ENCODE results near the gene SPATA31A6. TPM values are rescaled to one million over a fixed set of nuclear protein-coding genes. Genes with fewer than 3 reads are reported as not detected.
"Not testable (repeated sequence)": the region's sequence is repeated elsewhere in the genome, so short reads cannot be mapped to it uniquely, and the experiment has no call there.

Gene SPATA31A6
- total RNA-seq (2014; rRNA removed; shearing (Covaris generic)) = not detected in 2 replicates

DNA sequence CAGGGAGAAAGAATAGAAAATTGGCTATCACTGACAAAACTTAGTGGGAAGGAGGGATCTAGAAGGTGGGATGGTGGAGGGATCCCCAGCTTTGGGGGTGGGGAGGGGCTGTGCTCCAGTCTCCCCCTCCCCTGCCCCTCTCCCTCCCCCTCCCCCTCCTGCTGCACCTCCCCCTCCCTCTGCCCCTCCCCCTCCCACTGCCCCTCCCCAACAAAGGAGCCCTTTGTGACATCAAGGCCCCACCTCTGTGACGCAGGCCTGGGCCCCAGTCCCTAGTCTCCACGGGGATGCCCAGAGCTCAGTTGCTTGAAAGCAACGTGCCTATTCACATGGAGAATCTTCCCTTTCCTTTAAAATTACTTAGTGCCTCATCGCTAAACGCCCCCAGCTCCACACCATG lies at the start of gene SPATA31A6:
SPATA31A6 (plus strand) TSS at position 301 of the 400 bp plus-strand sequence; CDS start at position 330, 29 bp downstream.
- not testable (repeated sequence) for DNase-seq (ENCODE audit: low read depth)

DNA sequence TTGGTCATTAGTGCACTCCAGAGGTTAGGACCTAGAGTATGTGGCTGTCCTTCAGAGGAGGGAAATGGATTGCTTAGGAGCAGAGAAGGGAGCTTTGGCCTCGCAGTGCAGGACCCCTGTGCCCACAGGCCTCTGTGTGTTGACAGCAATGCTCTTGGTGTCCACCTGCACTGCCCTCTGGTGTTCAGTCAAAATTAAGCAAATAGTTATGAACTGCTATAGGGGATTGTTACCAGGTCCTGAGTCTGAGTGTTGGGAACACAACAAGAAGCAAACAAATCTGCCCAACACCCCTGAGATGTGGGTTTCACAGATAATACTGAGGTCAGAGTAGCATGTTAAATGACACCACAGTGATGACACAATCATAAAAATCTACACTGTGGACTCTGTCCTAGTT lies 23.2 kb upstream of the SPATA31A6 start:
- not testable (repeated sequence) for DNase-seq (ENCODE audit: low read depth)

DNA sequence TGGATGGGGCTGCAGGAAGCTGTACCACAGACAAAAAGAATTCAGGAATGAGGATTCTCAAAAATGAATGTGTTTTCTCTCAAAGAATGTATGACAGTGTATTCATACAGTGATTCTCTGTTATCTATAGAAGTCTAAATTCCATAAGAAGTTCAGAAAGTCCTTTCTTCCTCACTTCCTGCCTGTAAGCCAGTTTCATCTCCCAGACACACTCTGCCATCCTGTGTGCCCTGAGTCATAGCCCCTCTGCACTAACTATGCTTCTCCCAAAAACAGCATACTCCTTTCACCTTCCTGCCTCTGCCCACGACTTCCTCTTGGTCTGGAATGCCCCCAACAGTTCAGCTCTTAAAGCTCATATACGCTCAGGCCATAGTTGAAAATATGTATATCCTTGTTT lies 36.4 kb downstream of the SPATA31A6 start:
- DNase-seq (ENCODE audit: low read depth) = peak; percentile 58

DNA sequence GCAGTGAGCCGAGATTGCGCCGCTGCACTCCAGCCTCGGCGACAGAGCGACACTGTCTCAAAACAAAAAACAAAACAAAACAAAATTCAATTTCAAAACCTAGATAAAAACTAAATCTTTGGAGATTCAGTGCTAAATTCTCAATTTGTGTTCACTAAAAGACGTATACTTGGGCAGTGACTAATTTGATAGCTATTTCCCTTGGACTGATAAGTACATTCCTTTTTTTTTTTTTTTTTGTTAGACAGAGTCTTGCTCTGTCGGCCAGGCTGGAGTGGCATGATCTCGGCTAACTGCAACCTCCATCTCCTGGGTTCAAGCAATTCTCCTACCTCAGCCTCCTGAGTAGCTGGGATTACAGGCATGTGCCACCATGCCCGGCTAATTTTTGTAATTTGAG lies 39.8 kb downstream of the SPATA31A6 start:
- DNase-seq (ENCODE audit: low read depth) = peak; percentile 57

DNA sequence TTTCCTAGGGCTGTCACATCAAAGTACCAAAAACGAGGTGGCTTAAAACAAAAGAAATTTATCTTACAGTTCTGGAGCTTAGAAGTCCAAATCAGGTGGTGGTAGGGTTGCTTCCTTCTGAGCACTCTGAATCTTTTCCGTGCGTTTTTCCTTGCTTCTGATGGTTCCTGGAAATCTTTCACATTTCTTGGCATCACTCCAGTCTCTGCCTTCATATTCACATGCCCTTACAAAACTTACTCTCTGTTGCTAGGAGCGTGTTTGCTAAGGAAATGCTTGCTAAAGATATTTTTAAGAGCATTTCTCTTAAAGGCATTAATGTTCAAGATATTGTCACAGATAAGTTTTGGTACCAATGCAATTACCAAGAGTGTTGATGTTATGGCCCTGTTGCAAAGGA lies 49.6 kb downstream of the SPATA31A6 start:
- not testable (repeated sequence) for DNase-seq (ENCODE audit: low read depth)

DNA sequence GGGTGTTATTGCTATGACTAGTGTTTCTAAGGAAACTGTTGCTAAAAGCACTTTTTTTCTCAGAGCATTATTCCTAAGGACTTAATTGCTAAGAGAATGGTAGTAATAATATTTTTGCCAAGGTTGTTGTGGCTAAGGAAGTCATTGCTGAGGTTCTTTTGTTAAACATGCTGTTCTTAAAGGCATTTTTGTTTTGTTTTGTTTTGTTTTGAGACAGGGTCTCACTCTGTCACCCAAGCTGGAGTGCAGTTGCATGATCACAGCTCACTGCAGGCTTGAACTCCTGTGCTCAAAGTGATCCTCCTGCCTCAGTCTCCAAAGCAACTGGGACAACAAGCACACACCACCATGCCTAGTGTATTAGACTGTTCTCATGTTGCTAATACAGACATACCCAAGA lies 51.2 kb downstream of the SPATA31A6 start:
- DNase-seq (ENCODE audit: low read depth) = not testable (repeated sequence)

DNA sequence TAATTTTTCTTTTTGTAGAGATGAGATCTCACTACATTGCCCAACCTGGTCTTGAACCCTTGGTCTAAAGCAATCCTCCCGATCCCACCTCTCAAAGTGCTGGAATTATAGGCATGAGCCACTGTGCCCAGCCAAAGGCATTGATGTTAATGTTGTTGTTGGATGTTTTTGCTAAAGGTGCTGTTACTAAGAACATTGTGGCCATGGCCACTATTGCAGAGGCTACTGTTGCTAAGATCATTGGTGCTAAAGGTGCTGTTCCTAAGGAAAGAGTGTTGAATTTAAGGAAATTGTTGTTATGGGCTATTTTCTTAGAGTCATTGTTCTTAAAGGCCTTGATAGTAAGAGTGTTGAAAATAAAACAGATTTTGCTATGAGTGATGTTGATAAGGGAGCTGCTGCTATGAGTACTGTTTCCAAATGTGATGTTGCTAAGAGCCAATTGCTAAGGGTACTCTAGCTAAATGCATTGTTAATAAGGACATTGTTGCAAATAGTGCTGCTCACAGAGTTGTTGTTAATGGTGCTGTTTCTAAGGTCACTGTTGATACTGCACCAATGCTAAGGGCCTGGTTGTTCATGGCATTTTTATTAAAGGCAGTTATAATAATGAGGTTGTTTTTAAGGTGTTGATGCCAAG lies 52.0 kb downstream of the SPATA31A6 start:
- DNase-seq (ENCODE audit: low read depth) = not testable (repeated sequence)

DNA sequence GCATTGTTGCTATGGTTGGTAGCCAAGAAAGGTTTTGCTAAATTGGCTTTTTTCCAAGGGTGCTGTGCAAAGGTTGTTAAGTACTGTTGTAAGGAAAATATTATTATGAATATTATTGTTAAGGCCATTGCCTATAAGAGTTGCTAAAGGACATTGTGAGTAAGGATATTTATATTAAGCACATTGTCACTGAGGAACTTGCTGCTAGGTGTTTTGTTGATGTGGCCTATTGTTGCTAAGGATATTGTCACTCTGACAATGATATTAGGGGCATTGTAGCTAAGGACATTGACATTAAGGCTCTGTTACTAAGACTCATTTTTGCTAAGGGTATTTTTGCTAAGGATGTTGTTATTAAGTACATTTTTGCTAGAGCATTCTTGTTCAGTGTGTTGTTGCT lies 52.6 kb downstream of the SPATA31A6 start:
- DNase-seq (ENCODE audit: low read depth) = not testable (repeated sequence)

DNA sequence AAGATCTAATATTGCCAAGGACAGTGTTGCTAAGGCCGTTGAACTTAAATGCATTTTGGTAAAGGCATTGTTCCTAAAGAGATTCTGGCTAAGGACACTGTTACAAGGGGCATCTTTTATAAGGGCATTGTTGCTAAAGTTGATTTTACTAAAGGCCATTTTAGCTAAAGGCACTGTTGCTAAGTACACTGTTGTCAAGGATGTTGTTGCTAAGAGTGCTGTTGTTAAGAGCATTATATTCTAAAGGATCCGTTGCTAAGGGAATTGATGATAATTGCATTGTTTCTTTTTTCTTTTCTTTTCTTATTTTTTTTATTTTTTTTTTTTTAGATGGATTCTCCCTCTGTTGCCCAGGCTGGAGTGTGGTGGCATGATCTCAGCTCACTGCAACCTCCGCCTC lies 53.9 kb downstream of the SPATA31A6 start:
- not testable (repeated sequence) for DNase-seq (ENCODE audit: low read depth)

DNA sequence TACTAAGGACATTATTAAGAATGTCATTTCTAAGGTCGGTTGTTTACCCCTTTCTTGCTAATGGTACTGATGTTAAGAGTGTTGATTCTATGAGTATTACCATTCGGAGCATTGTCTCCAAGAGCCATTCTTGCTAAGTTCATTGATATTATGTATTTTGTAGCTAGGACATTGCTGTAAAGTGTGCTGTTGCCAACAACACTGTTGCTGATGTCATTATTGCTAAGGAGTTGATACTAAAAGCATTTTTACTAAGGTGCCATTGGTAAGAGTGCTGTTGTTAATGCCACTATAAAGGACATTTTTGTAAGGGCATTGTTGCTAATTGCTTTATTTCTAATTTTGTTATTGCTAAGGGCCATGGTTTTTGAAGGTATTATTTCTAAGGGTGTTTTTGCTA lies 55.4 kb downstream of the SPATA31A6 start:
- not testable (repeated sequence) for DNase-seq (ENCODE audit: low read depth)

Other genes with a start within 250 kb of the SPATA31A6 start
- 0.78 and 1.3 TPM in 2 replicates for gene CNTNAP3B, start 54.2 kb upstream of the SPATA31A6 start, total RNA-seq (2014; rRNA removed; shearing (Covaris generic))